HG02870 (cell line): ENCODE measurements around the gene TRMT5.

Source experiments
- ATAC-seq: cut with Tn5 transposase; IDR thresholded peaks from one replicate; pipeline ENCODE4 v1.9.1; 2021; ENCODE audit warnings: mild to moderate bottlenecking, moderate library complexity; ENCODE audit not compliant: unreplicated experiment

The TRMT5 gene, protein sequence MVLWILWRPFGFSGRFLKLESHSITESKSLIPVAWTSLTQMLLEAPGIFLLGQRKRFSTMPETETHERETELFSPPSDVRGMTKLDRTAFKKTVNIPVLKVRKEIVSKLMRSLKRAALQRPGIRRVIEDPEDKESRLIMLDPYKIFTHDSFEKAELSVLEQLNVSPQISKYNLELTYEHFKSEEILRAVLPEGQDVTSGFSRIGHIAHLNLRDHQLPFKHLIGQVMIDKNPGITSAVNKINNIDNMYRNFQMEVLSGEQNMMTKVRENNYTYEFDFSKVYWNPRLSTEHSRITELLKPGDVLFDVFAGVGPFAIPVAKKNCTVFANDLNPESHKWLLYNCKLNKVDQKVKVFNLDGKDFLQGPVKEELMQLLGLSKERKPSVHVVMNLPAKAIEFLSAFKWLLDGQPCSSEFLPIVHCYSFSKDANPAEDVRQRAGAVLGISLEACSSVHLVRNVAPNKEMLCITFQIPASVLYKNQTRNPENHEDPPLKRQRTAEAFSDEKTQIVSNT

GRCh38 chr14:60980811-60981632, at the start of gene TRMT5, which contains the start of gene SLC38A6:
TSS of gene TRMT5 (minus strand) at chr14:60981079. CDS start at chr14:60980973, 106 bp downstream.
TSS of gene SLC38A6 (plus strand) at chr14:60981245. CDS start at chr14:60981278, 33 bp downstream.
- peak; percentile 82 for ATAC-seq

DNA sequence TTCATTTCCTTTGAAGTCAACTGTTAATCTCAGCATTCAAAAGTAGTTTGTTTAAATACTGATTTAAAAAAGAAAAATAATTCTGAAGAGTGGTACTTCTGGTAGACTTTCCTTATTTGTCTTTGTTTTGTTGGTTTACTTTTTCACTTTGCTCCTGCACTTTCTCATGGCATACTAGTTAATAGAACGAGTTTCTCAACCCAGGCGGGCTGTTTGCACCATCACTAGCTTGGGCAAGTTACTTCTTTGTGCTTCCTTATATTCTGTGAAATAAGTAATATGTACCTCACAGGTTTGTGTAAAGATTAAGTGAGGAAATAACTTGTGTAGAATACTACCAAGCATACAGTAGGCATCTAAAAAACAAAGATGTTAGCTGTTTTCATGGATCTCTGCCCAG, 45.6 kb upstream of the TRMT5 start:
- no peak for ATAC-seq

DNA sequence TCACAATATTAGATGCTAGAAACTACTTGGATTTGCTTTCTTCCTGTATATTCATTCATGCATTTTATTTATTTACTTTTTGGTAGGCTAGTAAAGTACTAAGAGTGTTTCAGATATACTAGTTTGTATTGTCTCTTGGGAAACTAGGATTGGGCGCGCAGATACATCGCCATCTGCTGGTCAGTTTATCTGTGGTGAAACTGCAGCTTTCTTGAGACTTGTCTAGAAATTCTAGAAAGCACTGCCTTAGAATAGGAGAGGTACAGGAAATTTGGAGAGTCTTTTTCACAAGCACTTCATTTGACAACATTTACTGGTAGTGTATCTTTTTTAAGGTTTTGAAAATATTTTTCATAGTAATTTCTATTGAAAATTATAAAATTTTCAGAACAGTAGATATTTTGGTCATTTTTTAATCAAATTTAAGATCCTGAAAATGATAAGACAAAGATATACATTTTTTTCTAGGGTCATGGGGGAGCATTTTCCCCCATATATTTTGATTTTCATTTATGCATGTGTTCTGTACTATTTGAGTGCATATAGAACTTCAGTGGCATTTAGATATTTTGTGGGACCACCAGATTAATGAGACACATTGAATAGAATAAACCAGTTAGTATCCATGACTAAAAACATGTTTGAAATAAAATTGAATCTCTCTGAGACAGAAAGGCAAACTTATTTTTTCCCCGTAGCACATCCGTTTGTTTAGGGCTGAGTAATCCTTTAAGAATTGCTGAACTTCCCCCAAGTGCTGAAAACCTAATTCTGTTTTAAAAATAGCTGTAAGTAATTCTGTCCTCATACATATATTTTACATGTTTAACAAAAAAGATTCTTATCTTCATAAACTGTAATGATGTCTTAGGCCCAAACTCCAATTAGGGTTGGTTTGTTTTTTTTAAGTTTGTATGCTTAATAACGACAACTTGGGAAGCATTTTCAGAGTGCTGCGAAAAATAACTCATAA, 44.7 kb upstream of the TRMT5 start:
- no peak for ATAC-seq

- no peak for ATAC-seq
These were observed 38.7 kb upstream of the TRMT5 start for GRCh38 chr14:61019537-61019936.

DNA sequence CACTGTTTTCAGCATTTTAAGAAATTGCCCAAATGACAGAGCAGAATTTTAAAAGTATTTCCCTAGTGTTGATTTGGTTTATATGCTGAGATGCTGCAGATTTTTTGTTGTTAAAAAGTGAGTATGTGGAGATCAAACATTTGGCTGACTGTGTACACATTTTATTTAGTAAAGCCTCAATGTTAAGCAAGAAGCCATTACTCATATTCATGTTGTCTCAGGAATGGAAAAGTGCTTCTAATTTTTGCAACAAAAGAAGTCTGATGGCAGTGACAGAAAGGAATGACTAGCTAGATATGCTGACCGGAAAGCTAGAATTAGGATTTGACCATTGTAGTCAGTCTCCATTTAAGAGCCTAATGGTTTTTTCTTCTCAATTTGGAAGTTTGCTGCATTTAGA, 22.7 kb upstream of the TRMT5 start:
- no peak for ATAC-seq

- ATAC-seq, result no peak
These were observed 18.7 kb upstream of the TRMT5 start for GRCh38 chr14:60999536-60999935.

- no peak for ATAC-seq
These were observed 17.7 kb upstream of the TRMT5 start for GRCh38 chr14:60998617-60999016.

- ATAC-seq, result no peak
These were observed 8.7 kb upstream of the TRMT5 start for GRCh38 chr14:60989599-60989998.

GRCh38 chr14:60986500-60986899, 5.6 kb upstream of the TRMT5 start:
- no peak for ATAC-seq

DNA sequence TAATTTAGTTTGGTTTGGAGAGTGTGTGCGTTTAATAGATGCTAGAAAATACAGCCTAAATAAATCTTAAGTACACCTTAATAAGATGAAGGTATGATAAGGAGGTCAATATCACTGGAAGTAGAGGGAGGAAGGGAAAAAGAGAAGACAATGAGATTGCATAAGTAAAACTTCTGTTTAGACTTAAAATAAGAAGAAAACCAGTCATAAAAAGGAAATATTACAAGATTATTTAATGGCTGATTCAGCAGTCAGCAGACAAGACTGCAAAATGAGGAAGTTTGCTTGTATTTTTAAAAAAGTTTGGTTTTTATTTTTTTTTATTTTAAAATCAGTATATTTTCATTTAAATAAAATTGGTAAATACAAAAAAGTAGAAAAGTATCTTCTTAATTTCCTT, 3.3 kb upstream of the TRMT5 start:
- no peak for ATAC-seq

DNA sequence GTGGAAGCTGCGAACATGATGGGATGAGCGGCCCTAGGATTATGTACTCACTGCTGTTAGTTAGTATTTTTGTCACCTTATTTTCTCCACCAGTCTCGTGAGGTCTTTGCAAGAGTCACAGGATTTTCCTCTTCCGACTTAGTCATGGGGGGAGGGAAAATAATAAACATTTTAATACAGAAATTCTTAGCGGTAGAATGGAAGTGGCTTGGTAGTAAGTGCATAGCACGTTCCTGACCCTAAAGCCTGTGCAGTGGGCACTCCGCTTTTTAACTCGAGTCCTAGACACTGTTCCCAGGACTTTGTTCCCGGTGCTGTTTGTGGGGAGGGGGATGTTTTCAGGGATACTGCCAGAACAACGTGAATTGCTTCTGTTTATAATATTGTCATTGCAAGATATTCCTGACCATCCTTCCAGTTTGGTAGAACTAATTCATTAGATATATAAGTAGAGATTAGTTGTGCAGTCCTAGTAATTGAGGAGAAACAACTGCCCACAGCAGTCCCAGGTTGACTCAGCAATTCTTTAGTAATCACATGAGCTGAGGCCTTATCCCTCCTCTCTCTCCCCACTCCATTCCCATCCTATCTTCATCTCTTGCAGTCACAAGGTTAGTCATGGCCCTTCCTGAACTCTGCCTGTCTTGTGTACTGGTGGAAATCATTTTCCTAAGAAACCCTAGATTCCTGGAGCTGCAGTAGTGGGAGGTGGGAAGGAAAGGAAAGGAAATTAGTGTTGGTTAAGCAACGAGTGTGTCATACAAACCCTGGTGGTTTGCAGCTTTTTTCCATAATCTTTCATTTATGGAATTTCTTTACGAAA, 965 bp upstream of the TRMT5 start:
- ATAC-seq, result peak; percentile 23

DNA sequence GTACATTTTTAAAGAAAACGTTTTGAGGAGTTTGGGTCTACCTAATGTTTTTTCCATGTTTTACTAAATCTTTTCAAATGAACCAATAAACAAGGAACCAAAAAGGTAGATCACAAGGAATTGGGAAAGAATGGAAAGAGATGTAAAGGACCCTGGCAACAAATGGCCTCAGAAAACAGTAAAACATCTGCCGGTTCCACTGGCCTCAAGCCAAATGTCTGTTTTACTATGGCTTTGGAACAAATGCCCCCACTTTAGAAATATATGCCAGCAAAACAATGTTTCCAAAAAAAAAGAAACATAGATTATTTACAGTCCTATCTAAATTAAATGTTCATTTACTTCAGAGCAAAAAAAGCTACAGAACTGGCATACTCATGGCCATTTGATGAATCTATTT, 3.0 kb downstream of the TRMT5 start:
- ATAC-seq, result no peak

GRCh38 chr14:60975551-60975950, 5.3 kb downstream of the TRMT5 start:
- no peak for ATAC-seq

DNA sequence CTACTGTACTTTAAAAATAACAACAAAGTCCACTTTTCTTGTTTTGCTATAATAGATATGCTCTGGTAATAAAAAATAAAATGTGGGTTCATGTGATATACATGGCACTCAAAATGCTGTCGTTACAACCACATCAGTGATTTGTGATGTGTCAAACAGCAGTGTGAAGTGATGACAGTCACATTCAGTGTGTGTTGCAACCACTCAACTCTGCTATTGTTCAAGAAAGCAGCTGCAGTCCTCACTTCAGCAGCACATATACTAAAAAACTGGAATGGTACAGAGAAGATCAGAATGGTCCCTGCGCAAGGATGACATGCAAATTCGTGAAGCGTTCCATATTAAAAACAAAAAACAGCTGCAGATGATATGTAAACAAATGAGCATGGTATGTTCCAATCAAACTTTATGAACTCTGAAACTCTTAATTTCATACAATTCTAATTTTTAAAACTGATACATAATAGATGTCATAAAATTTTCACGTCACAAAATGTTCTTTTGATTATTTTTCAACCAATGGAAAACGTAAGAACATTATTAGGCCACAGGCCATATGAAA, 6.7 kb downstream of the TRMT5 start:
- ATAC-seq, result no peak

DNA sequence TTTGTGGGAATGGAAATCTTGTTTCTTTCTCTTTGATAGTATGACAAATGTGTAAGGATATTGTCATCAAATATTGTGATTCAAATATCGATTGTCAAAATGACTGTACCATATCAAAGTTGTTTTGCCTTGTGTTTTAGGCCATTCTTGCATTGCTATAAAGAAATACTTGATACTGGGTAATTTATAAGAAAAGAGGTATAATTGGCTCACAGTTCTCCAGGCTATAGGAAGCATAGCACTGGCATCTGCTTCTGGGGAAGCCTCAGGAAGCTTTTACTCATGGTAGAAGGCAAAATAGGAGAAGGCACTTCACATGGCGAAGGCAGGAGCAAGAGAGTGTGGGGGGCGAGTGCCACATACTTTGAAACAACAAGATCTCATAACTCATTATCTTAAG, 7.8 kb downstream of the TRMT5 start:
- ATAC-seq, result no peak

GRCh38 chr14:60972295-60972694, 8.6 kb downstream of the TRMT5 start:
- no peak for ATAC-seq

DNA sequence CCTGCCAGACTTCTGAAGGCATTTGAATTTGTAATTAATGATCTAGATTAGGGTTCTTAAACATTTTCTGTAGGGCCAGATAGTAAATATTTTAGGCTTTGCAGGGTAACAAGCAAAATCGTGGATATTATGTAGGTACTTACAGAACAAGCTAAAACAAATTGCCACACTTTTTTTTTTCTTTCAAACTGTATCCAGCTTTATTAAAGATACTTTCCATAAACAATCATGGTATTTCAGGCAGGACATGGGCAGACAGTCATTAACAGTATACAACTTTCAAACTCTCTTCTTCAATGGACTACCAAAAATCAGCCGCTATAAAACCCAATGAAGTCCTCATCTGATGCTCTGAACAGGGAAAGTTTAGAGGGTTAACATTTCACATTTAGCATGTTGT, 9.6 kb downstream of the TRMT5 start:
- ATAC-seq, result no peak

- ATAC-seq, result no peak
These were observed 10.7 kb downstream of the TRMT5 start for GRCh38 chr14:60970146-60970545.

GRCh38 chr14:60968671-60969070, 12.2 kb downstream of the TRMT5 start:
- no peak for ATAC-seq
